Dendritic cell treated with granulocyte-macrophage colony-stimulating factor and Interleukin-4, amounts not matched to agents 40 ng/mL and 50 ng/mL, for 4 days (primary cell): ENCODE results near the gene SNRK.

ENCODE experiments used
- H3K27ac Mint-ChIP-seq: one replicate; pipeline ENCODE4 v1.8.0; 2022; ENCODE audit warnings: mild to moderate bottlenecking, mixed read lengths
- H3K27me3 Mint-ChIP-seq: one replicate; pipeline ENCODE4 v1.8.0; 2022; ENCODE audit warnings: mild to moderate bottlenecking, mixed read lengths
- H3K36me3 Mint-ChIP-seq: one replicate; pipeline ENCODE4 v1.8.0; 2022; ENCODE audit warnings: low read depth, mixed read lengths
- H3K4me1 Mint-ChIP-seq: one replicate; pipeline ENCODE4 v1.8.0; 2022; ENCODE audit warnings: low read depth, mixed read lengths
- H3K4me3 Mint-ChIP-seq: one replicate; pipeline ENCODE4 v1.8.0; 2022; ENCODE audit warnings: mild to moderate bottlenecking, moderate library complexity, mixed read lengths
- H3K9me3 Mint-ChIP-seq: one replicate; pipeline ENCODE4 v1.8.0; 2022; ENCODE audit warnings: mixed read lengths
- intact Hi-C: fragments of 100-400 bp; cut with micrococcal nuclease; formaldehyde crosslinking; loops from one replicate; pipeline ENCODE4 v1.15.0; 2022

The SNRK gene

GRCh38 chr3:43286841-43287499, 630 bp downstream of the SNRK start:
- Mint-ChIP-seq H3K4me3 (peak overlapping the region; percentile 88), H3K4me1 (peaks cover 40% of the 10 kb centered on the region)
- intact Hi-C loops, result no loop called here

DNA sequence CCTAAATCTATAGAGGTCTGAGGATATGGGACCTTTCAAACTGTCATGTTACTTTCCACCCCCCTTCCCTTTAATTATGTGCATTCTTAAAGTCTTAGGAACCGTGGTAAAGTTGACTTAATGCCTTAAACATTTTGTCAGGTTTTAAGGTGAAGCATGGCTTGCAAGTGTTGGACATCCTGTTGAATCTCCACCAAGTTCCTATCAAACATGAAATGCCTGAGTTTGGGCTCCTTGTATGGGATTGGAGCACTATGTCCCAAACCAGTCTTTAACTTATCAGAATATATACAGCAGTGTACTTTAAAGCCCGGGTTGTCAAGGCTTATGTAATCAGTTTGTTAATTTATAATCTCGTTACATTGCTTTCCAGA, 1.1 kb downstream of the SNRK start:
- Mint-ChIP-seq H3K4me3 (peak overlapping the region; percentile 88), H3K27me3 (peaks cover 3% of the 10 kb centered on the region), H3K36me3 (peaks cover 20% of the 10 kb centered on the region), H3K9me3 (no peaks in the 10 kb centered on the region), H3K27ac (peak overlapping the region; percentile 88), H3K4me1 (peaks cover 45% of the 10 kb centered on the region)
- intact Hi-C loops, result no loop called here

More at GRCh38 chr3:43286841-43287499, 630 bp downstream of the SNRK start:
- Mint-ChIP-seq H3K27me3 (peaks cover 3% of the 10 kb centered on the region), H3K27ac (peak overlapping the region; percentile 88), H3K9me3 (no peaks in the 10 kb centered on the region), H3K36me3 (peaks cover 19% of the 10 kb centered on the region)

- H3K27me3 Mint-ChIP-seq, result peaks cover 2% of the 10 kb centered on the region
- H3K36me3 Mint-ChIP-seq, result peaks cover 27% of the 10 kb centered on the region
- H3K9me3 Mint-ChIP-seq, result no peaks in the 10 kb centered on the region
- H3K4me1 Mint-ChIP-seq, result peaks cover 52% of the 10 kb centered on the region
- H3K27ac Mint-ChIP-seq, result peak overlapping the region; percentile 88
- intact Hi-C loops, result no loop called here
- H3K4me3 Mint-ChIP-seq, result peak overlapping the region; percentile 60
Observed at GRCh38 chr3:43288366-43288765, 2.0 kb downstream of the SNRK start.

- Mint-ChIP-seq H3K36me3 (peaks cover 27% of the 10 kb centered on the region), H3K27ac (peak overlapping the region; percentile 88), H3K4me3 (peak overlapping the region; percentile 60), H3K27me3 (peaks cover 2% of the 10 kb centered on the region), H3K4me1 (peaks cover 52% of the 10 kb centered on the region), H3K9me3 (no peaks in the 10 kb centered on the region)
- intact Hi-C loops, result no loop called here
Observed at GRCh38 chr3:43288850-43289249, 2.5 kb downstream of the SNRK start.

- peaks cover 52% of the 10 kb centered on the region for H3K4me1 Mint-ChIP-seq
- intact Hi-C loops, result no loop called here
- no peaks in the 10 kb centered on the region for H3K9me3 Mint-ChIP-seq
- peak overlapping the region; percentile 60 for H3K4me3 Mint-ChIP-seq
- peaks cover 27% of the 10 kb centered on the region for H3K36me3 Mint-ChIP-seq
- H3K27me3 Mint-ChIP-seq, result peaks cover 2% of the 10 kb centered on the region
- H3K27ac Mint-ChIP-seq, result peak overlapping the region; percentile 88
Observed at GRCh38 chr3:43289401-43289800, 3.1 kb downstream of the SNRK start.

- no peak overlapping the region for H3K4me3 Mint-ChIP-seq
- peak overlapping the region; percentile 88 for H3K27ac Mint-ChIP-seq
- H3K36me3 Mint-ChIP-seq, result peaks cover 27% of the 10 kb centered on the region
- peaks cover 2% of the 10 kb centered on the region for H3K27me3 Mint-ChIP-seq
- H3K4me1 Mint-ChIP-seq, result peaks cover 54% of the 10 kb centered on the region
- intact Hi-C loops, result loop anchor here (5.0 kb wide), 1 partner anchor 37 kb away; no protein-coding TSS in a partner anchor
- no peaks in the 10 kb centered on the region for H3K9me3 Mint-ChIP-seq
Observed at GRCh38 chr3:43289841-43290470, 3.6 kb downstream of the SNRK start.

GRCh38 chr3:43290956-43291355, 4.6 kb downstream of the SNRK start:
- Mint-ChIP-seq H3K9me3 (no peaks in the 10 kb centered on the region), H3K36me3 (peaks cover 27% of the 10 kb centered on the region), H3K4me1 (peaks cover 60% of the 10 kb centered on the region), H3K27me3 (no peaks in the 10 kb centered on the region), H3K27ac (peak overlapping the region; percentile 73), H3K4me3 (peak overlapping the region; percentile 50)
- intact Hi-C loops, result loop anchor here (5.0 kb wide), 1 partner anchor 36 kb away; no protein-coding TSS in a partner anchor

GRCh38 chr3:43291546-43291945, 5.2 kb downstream of the SNRK start:
- H3K36me3 Mint-ChIP-seq, result peaks cover 27% of the 10 kb centered on the region
- H3K4me1 Mint-ChIP-seq, result peaks cover 63% of the 10 kb centered on the region
- H3K9me3 Mint-ChIP-seq, result no peaks in the 10 kb centered on the region
- H3K27ac Mint-ChIP-seq, result peak overlapping the region; percentile 73
- intact Hi-C loops, result loop anchor here (5.0 kb wide), 1 partner anchor 36 kb away; no protein-coding TSS in a partner anchor
- H3K27me3 Mint-ChIP-seq, result no peaks in the 10 kb centered on the region
- peak overlapping the region; percentile 50 for H3K4me3 Mint-ChIP-seq

DNA sequence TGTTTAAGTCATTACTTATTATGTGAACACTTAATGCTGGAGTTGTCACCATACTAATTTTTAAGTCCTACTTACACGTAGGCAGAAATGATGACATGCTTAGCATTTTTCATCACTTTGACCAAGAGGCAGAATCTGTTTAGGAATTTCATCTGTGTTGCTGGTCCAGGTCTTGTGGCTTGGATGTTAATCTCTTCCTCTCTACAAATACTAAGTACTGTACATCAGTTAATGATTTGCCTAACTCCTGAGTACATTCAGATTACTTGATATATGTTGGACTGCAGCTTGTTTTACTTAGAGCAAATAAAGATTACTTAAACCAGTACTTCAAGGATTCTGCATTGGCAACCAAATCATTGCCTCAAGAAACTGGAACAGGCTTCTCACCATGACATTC, 8.6 kb downstream of the SNRK start:
- peaks cover 22% of the 10 kb centered on the region for H3K36me3 Mint-ChIP-seq
- H3K27me3 Mint-ChIP-seq, result no peaks in the 10 kb centered on the region
- H3K4me3 Mint-ChIP-seq, result no peak overlapping the region
- intact Hi-C loops, result loop anchor here (5.0 kb wide), 1 partner anchor 32 kb away; no protein-coding TSS in a partner anchor
- peaks cover 72% of the 10 kb centered on the region for H3K4me1 Mint-ChIP-seq
- no peaks in the 10 kb centered on the region for H3K9me3 Mint-ChIP-seq
- no peak overlapping the region for H3K27ac Mint-ChIP-seq

- peaks cover 15% of the 10 kb centered on the region for H3K36me3 Mint-ChIP-seq
- intact Hi-C loops, result no loop called here
- no peaks in the 10 kb centered on the region for H3K27me3 Mint-ChIP-seq
- H3K4me1 Mint-ChIP-seq, result peaks cover 56% of the 10 kb centered on the region
- peak overlapping the region; percentile 27 for H3K4me3 Mint-ChIP-seq
- no peaks in the 10 kb centered on the region for H3K9me3 Mint-ChIP-seq
- H3K27ac Mint-ChIP-seq, result no peak overlapping the region
Observed at GRCh38 chr3:43296565-43296964, 10.2 kb downstream of the SNRK start.

GRCh38 chr3:43298292-43298691, 12.0 kb downstream of the SNRK start:
- Mint-ChIP-seq H3K36me3 (peaks cover 11% of the 10 kb centered on the region), H3K27ac (no peak overlapping the region)
- intact Hi-C loops, result no loop called here

GRCh38 chr3:43298761-43299160, 12.4 kb downstream of the SNRK start:
- Mint-ChIP-seq H3K36me3 (peaks cover 16% of the 10 kb centered on the region), H3K9me3 (no peaks in the 10 kb centered on the region), H3K27ac (no peak overlapping the region), H3K4me1 (peaks cover 45% of the 10 kb centered on the region), H3K27me3 (no peaks in the 10 kb centered on the region), H3K4me3 (no peak overlapping the region)
- intact Hi-C loops, result no loop called here

More at GRCh38 chr3:43298292-43298691, 12.0 kb downstream of the SNRK start:
- Mint-ChIP-seq H3K9me3 (no peaks in the 10 kb centered on the region), H3K4me1 (peaks cover 45% of the 10 kb centered on the region), H3K27me3 (no peaks in the 10 kb centered on the region), H3K4me3 (no peak overlapping the region)

DNA sequence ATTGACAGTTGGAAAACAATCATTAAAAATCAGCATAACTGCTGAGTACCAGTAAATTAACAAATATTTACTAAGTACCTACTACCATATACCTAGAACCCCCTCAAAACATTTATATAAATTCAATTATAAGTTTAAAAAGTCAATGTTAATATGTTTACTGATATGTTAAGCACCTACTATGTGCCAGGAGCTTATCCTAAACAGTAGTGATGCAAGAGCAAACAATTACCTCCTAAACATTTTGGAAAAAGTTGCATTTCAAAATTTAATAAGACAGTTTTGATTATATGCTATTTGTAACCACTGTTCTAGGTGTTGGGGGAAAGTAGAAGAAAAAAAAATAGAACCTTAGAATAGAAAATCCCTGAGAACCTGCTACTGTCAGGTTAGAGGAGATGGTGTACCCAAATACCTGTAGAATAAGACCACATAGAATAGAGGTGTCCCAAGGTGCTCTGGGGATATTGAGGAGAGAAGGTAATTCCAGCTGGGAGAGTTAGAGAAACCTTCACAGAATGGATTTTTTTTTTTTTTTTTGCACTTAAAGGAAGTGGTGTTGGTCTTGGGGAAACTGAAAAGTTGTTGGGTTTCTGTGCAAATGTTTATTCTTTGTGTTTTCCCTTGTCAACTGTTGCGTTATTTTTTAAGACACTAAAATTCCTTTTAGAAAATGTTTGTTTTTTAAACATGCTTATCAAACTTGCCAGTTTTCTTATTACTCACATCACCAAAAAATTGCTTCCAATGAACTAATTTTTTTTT, 16.0 kb downstream of the SNRK start:
- Mint-ChIP-seq H3K27me3 (no peaks in the 10 kb centered on the region), H3K4me3 (no peak overlapping the region), H3K36me3 (peaks cover 38% of the 10 kb centered on the region), H3K4me1 (peaks cover 20% of the 10 kb centered on the region), H3K27ac (peak overlapping the region; percentile 39), H3K9me3 (no peaks in the 10 kb centered on the region)
- intact Hi-C loops, result no loop called here

DNA sequence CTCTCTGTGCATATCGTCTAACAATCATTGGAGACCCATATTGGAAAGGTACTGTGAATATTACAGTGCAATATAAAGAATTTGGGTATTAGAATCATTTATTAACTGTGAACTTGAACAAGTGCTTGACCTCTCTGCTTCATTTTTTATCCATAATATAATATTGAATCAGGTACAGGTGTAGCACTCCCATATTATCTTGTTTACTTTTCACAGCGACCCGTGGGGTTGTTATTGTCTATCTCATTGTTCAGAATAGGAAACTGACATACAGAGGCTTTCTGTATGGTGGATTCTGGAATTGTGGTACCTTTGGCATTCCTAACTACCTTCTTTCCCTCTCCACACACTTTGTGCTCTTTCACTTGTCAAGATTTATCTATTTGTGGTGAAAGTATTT, 17.8 kb downstream of the SNRK start:
- Mint-ChIP-seq H3K36me3 (peaks cover 50% of the 10 kb centered on the region), H3K9me3 (no peaks in the 10 kb centered on the region), H3K27me3 (no peaks in the 10 kb centered on the region), H3K4me1 (peaks cover 10% of the 10 kb centered on the region), H3K4me3 (no peak overlapping the region), H3K27ac (no peak overlapping the region)
- intact Hi-C loops, result no loop called here
